Measurements from ENCODE around the gene CALM3.

Gene CALM3

DNA sequence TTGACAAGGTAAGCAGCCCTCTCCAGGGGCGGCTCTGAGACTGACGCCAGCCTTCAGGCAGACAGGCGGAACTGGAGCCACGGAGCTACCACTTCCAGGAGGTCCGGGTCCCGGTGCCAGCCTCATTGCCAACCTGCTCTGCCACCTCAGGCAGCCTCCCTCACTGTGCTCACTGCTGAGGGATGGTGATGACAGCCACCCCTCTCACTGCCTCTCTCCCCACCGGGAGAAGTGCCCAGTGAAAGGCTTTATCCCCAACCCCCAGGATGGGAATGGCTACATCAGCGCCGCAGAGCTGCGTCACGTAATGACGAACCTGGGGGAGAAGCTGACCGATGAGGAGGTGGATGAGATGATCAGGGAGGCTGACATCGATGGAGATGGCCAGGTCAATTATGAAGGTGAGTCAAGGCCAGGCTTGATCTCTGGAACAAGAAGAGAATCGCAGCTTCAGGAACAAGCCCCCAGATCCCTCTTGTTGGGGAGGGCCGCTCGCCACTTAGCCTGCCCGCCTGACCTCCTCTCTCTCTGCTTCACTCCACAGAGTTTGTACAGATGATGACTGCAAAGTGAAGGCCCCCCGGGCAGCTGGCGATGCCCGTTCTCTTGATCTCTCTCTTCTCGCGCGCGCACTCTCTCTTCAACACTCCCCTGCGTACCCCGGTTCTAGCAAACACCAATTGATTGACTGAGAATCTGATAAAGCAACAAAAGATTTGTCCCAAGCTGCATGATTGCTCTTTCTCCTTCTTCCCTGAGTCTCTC, 7.6 kb downstream of the CALM3 start:
- in situ Hi-C loops (cut with HindIII; ENCODE audit: low sequenced_read_pairs): no loop called here

DNA sequence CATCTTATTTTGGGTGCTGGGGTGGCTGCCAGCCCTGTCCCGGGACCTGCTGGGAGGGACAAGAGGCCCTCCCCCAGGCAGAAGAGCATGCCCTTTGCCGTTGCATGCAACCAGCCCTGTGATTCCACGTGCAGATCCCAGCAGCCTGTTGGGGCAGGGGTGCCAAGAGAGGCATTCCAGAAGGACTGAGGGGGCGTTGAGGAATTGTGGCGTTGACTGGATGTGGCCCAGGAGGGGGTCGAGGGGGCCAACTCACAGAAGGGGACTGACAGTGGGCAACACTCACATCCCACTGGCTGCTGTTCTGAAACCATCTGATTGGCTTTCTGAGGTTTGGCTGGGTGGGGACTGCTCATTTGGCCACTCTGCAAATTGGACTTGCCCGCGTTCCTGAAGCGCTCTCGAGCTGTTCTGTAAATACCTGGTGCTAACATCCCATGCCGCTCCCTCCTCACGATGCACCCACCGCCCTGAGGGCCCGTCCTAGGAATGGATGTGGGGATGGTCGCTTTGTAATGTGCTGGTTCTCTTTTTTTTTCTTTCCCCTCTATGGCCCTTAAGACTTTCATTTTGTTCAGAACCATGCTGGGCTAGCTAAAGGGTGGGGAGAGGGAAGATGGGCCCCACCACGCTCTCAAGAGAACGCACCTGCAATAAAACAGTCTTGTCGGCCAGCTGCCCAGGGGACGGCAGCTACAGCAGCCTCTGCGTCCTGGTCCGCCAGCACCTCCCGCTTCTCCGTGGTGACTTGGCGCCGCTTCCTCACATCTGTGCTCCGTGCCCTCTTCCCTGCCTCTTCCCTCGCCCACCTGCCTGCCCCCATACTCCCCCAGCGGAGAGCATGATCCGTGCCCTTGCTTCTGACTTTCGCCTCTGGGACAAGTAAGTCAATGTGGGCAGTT, 8.6 kb downstream of the CALM3 start:
- DNase-seq (ENCODE audit: low read depth): no peak
- H3K4me3 ChIP-seq (ENCODE audit: low read depth, low read length): no peak overlapping the region
- TF ChIP-seq, protein P1, sequence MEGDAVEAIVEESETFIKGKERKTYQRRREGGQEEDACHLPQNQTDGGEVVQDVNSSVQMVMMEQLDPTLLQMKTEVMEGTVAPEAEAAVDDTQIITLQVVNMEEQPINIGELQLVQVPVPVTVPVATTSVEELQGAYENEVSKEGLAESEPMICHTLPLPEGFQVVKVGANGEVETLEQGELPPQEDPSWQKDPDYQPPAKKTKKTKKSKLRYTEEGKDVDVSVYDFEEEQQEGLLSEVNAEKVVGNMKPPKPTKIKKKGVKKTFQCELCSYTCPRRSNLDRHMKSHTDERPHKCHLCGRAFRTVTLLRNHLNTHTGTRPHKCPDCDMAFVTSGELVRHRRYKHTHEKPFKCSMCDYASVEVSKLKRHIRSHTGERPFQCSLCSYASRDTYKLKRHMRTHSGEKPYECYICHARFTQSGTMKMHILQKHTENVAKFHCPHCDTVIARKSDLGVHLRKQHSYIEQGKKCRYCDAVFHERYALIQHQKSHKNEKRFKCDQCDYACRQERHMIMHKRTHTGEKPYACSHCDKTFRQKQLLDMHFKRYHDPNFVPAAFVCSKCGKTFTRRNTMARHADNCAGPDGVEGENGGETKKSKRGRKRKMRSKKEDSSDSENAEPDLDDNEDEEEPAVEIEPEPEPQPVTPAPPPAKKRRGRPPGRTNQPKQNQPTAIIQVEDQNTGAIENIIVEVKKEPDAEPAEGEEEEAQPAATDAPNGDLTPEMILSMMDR (IDR thresholded peaks at IDR 0.05; ENCODE audit: low read depth, low read length, missing control alignments): no peak
- in situ Hi-C loops (cut with HindIII; ENCODE audit: low sequenced_read_pairs): no loop called here

More for the DNA sequence above, 7.6 kb downstream of the CALM3 start:
- no peak overlapping the region for H3K4me3 ChIP-seq (ENCODE audit: low read depth, low read length)
- no peak for DNase-seq (ENCODE audit: low read depth)
- TF ChIP-seq, protein P1 (IDR thresholded peaks at IDR 0.05; ENCODE audit: low read depth, low read length, missing control alignments): no peak

DNA sequence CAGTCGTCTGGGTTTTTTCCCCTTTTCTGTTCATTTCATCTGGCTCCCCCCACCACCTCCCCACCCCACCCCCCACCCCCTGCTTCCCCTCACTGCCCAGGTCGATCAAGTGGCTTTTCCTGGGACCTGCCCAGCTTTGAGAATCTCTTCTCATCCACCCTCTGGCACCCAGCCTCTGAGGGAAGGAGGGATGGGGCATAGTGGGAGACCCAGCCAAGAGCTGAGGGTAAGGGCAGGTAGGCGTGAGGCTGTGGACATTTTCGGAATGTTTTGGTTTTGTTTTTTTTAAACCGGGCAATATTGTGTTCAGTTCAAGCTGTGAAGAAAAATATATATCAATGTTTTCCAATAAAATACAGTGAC, 9.3 kb downstream of the CALM3 start:
- H3K4me3 ChIP-seq (ENCODE audit: low read depth, low read length): no peak overlapping the region
- in situ Hi-C loops (cut with HindIII; ENCODE audit: low sequenced_read_pairs): no loop called here
- TF ChIP-seq, protein P1 (IDR thresholded peaks at IDR 0.05; ENCODE audit: low read depth, low read length, missing control alignments): no peak

DNA sequence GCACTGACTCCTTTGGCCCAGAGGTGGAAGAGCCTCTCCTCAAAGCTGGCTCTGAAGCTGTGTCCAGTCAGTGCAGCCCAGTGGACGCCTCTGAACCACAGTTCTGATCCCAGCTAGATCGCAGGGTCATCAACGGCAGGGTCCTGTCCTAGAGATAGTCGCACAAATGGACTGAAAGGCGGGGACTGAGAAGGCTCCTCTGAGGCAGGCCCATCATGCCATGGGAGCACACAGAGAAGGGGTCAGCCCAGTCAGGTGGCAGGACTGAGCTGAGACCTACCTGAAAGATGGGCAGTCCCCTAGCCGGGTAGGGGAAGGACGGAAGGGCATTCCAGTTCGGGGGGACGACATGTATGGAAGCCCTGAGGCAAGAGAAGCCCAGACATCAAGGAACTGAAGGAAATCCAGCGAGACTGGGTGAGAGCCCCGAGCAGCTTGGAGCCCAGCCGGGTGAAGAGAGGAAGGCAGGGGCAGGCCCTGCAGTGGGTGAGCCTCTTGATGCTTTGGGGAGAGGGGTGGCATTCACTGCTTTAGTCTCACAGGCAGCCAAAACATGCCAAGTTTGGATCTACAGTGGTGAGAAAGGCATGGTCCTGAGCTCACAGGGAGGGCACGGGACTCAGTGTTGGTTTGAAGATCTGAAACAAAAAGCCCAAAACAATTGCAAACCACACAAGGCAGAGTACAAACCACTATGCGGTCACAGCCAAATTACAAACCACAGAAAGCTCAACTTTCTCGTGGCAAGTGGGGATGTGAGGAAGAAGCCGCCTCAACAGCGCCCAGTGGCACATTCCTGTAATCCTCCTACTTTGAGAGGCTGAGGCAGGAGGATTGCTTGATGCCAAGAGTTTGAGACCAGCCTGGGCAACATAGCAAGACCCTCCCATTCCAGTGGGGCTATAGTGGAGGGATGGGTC, 10.0 kb downstream of the CALM3 start:
- TF ChIP-seq, protein P1 (IDR thresholded peaks at IDR 0.05; ENCODE audit: low read depth, low read length, missing control alignments): no peak
- DNase-seq (ENCODE audit: low read depth): peak; percentile 82
- in situ Hi-C loops (cut with HindIII; ENCODE audit: low sequenced_read_pairs): no loop called here
- H3K4me3 ChIP-seq (ENCODE audit: low read depth, low read length): no peak overlapping the region

More for the DNA sequence above, 9.3 kb downstream of the CALM3 start:
- DNase-seq (ENCODE audit: low read depth): no peak

DNA sequence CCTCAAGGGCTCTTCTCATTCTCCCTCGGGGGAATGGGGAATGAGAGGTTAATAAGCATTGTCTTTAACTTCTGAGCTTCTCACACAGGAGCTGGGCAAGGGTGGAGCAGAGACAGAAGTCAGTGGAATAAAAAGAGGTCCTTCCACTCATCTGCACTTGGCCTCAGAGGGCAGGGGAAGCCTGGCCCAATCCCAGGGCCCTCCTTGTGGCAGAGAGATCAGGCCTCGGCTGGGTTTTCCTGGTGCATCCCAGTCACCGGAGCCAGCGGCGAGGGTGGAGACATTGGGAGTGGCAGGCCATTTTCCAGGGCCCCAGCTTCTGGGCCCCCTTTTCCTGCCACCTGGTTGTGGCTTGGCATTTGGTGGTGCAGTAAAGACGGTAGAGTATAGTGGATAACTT, 10.6 kb downstream of the CALM3 start:
- in situ Hi-C loops (cut with HindIII; ENCODE audit: low sequenced_read_pairs): no loop called here
- H3K4me3 ChIP-seq (ENCODE audit: low read depth, low read length): no peak overlapping the region
- TF ChIP-seq, protein P1 (IDR thresholded peaks at IDR 0.05; ENCODE audit: low read depth, low read length, missing control alignments): no peak
- DNase-seq (ENCODE audit: low read depth): no peak

DNA sequence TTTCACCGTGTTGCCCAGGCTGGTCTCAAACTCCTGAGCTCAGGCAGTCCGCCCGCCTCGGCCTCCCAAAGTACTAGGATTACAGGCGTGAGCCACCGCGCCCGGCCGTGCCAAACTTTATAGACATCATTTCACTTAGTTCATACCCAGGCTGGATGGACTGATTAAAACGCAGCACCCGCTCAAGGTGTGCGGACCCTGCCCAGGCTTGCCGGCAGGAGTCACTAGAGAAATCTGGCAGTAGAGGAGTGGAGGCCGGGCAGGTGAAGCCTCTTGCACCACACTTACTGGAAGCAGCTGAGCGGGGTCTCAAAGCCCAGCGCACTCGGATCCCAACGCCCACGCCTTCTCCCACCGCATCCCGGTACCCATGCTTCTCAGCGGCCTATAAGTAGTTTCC, 12.4 kb downstream of the CALM3 start:
- in situ Hi-C loops (cut with HindIII; ENCODE audit: low sequenced_read_pairs): no loop called here
- H3K4me3 ChIP-seq (ENCODE audit: low read depth, low read length): no peak overlapping the region
- no peak for DNase-seq (ENCODE audit: low read depth)
- TF ChIP-seq, protein P1 (IDR thresholded peaks at IDR 0.05; ENCODE audit: low read depth, low read length, missing control alignments): no peak

Data from astrocyte of the cerebellum (primary cell).